Left ventricle myocardium superior (tissue), 1 donor: ENCODE data around the gene UPF1. TPM values are rescaled to one million over a fixed set of nuclear protein-coding genes. Genes with fewer than 3 reads are reported as not detected.

ENCODE experiments used
- ATAC-seq: fragments of 200-7000 bp; cut with Tn5 transposase; one replicate; pipeline ENCODE4 v1.9.1; 2020; ENCODE audit warnings: mild to moderate bottlenecking, moderate library complexity
- DNase-seq: peaks from one replicate; pipeline ENCODE4 v3.0.0-alpha.2; 2020
- intact Hi-C: fragments of 100-400 bp; cut with micrococcal nuclease; formaldehyde crosslinking; loops from one replicate; pipeline ENCODE4 v1.11.0; 2022
- total RNA-seq: library from RNA; stranded (reverse); fragmentation: NEBNext Ultra II Directional; extraction: Animal tissue kit (Norgen Biotek cat#: 25700); gene quantifications from one replicate; pipeline ENCODE4 v1.2.1, GENCODE V29; 2021
- donor health status: DM: no; HTN: yes; CAD: no; lungs with severe emphysema.

UPF1 gene
- total RNA-seq, 1 donor from 2014 or later = 37.3 TPM

GRCh38 chr19:18851673-18852325 lies 20.0 kb downstream of the UPF1 start:
- no peak for DNase-seq
- no peak for ATAC-seq
- intact Hi-C loops = no loop called here

- ATAC-seq (no peak), DNase-seq (peak; percentile 16)
- intact Hi-C loops = no loop called here
These were observed 20.9 kb downstream of the UPF1 start for GRCh38 chr19:18852648-18853047.

- intact Hi-C loops = no loop called here
- DNase-seq (no peak), ATAC-seq (no peak)
These were observed 22.1 kb downstream of the UPF1 start for GRCh38 chr19:18853755-18854427.

GRCh38 chr19:18854982-18855381 lies 23.2 kb downstream of the UPF1 start:
- DNase-seq (no peak), ATAC-seq (no peak)
- intact Hi-C loops = no loop called here

- ATAC-seq = no peak
- intact Hi-C loops = no loop called here
- DNase-seq = no peak
These were observed 24.1 kb downstream of the UPF1 start for GRCh38 chr19:18855647-18856384.

- DNase-seq (no peak), ATAC-seq (no peak)
- intact Hi-C loops = no loop called here
These were observed 24.8 kb downstream of the UPF1 start for GRCh38 chr19:18856385-18857126.

- DNase-seq (no peak), ATAC-seq (no peak)
- intact Hi-C loops = no loop called here
These were observed 25.5 kb downstream of the UPF1 start for GRCh38 chr19:18857223-18857622.

GRCh38 chr19:18858906-18859646 lies 27.3 kb downstream of the UPF1 start:
- DNase-seq (no peak), ATAC-seq (no peak)
- intact Hi-C loops = no loop called here

DNA sequence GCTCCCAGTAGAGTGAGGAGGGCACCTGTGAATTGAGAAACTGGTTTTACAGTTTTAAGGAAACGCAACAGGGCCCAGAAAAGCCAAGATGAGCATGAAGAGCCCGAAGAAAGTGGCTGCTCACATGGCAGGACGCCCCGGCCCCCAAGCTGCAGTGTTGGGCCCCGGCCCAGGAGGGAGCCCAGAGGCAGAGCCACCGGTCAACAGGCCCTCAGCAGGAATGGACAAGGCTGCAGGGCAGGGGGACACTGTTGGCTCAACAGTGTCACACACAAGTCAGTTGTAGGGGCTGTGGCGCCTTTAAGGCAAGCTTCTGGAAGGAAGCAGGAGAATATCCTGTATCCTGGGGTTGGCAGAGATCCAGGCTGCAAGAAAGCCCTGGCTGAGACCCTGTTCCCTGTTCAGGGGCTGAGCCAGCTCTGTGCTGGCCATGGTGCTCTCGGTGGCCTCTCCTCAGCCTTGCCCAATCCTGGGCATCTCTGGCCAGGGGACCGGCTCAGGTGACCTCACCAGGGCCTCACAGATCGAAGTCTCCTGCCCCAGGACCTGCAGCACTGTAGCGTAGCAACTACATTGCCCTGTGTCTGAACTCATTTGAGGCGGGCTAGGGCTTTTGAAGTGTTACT lies 28.0 kb downstream of the UPF1 start:
- ATAC-seq = peak; percentile 46
- DNase-seq = no peak
- intact Hi-C loops = no loop called here

DNA sequence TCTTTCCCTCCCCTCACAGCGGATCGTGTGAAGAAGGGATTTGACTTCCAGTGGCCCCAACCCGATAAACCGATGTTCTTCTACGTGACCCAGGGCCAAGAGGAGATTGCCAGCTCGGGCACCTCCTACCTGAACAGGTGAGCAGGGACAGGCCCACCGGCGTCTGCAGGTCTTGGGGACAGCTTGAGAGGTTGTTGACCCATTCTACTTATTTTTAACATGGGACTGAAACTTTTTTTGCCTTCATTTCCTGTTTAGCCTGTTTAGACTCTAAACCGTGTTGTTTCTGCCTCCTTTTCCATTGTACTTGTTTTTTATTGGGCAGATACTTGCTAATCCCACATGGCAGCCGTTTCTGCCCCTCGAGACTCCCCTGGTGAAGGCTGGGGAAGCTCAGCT lies 28.5 kb downstream of the UPF1 start:
- ATAC-seq (no peak), DNase-seq (no peak)
- intact Hi-C loops = no loop called here

GRCh38 chr19:18860725-18861124 lies 29.0 kb downstream of the UPF1 start:
- ATAC-seq = no peak

DNA sequence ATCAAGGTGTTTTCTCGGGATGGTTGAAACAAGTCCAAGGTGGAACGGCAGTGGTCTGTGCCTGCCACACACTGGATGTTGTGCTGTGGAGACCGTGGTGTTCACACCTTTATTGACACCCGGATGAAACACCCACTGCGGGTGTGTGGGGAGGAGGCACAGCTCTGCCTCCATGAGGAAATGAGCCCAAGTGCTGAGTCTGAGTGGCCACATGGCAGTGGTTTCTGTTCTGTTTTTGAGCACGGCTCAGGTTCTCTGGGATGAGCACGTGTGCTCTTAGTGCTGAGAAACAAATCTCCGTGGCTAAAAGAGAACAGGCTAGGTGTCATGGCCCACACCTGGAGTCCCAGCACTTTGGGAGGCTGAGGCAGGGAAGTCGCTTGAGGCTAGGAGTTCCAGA lies 29.5 kb downstream of the UPF1 start:
- ATAC-seq = no peak
- intact Hi-C loops = no loop called here
- no peak for DNase-seq

More at GRCh38 chr19:18860725-18861124, 29.0 kb downstream of the UPF1 start:
- intact Hi-C loops = no loop called here
- DNase-seq = no peak

GRCh38 chr19:18861917-18862316 lies 30.2 kb downstream of the UPF1 start:
- no peak for DNase-seq
- intact Hi-C loops = no loop called here
- ATAC-seq = no peak

GRCh38 chr19:18862976-18863842 lies 31.4 kb downstream of the UPF1 start:
- DNase-seq (no peak), ATAC-seq (no peak)
- intact Hi-C loops = no loop called here

- intact Hi-C loops = no loop called here
- ATAC-seq (no peak), DNase-seq (no peak)
These were observed 32.1 kb downstream of the UPF1 start for GRCh38 chr19:18863843-18864362.

DNA sequence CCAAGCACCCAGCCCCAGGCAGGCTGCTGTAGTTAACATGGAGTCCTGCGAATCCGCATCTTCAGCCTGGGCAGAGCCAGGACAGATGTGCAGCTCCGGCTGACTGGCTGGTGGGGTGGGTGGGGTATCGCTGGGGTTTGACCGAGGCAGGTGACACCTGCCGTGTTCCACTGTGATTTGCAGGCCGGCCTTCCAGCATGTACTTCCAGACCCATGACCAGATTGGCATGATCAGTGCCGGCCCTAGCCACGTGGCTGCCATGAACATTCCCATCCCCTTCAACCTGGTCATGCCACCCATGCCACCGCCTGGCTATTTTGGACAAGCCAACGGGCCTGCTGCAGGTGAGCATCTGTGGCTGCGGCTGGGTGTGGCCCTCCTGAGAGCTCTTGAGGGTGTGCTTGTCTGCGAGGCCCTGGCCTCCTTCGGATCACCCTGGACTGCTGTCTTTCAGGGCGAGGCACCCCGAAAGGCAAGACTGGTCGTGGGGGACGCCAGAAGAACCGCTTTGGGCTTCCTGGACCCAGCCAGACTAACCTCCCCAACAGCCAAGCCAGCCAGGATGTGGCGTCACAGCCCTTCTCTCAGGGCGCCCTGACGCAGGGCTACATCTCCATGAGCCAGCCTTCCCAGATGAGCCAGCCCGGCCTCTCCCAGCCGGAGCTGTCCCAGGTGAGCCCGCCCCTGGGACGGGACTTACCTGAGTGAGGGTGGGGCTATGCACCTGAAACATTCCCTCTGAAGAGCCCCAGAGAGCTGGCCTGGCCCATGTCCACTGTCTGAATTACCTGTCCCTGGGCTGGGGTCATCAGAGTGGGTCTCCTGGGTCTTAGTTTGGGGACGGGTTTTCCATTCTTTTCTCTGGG lies 33.6 kb downstream of the UPF1 start:
- ATAC-seq (no peak), DNase-seq (no peak)
- intact Hi-C loops = no loop called here
